Progenitor cell of endocrine pancreas (in vitro differentiated cells): ENCODE results near the gene NXPH2. TPM values are rescaled to one million over a fixed set of nuclear protein-coding genes. Genes with fewer than 3 reads are reported as not detected.

ENCODE experiments used
- DNase-seq: peaks from one replicate; pipeline ENCODE4 v3.0.0; 2021; ENCODE audit warnings: low spot score; ENCODE audit not compliant: unreplicated experiment
- H3K27ac Mint-ChIP-seq: 2 replicates; pipeline ENCODE4 v1.8.0; 2021; ENCODE audit warnings: mild to moderate bottlenecking, moderate library complexity, mixed read lengths
- H3K27me3 Mint-ChIP-seq: 2 replicates; pipeline ENCODE4 v1.8.0; 2021; ENCODE audit warnings: mixed read lengths
- H3K36me3 Mint-ChIP-seq: 2 replicates; pipeline ENCODE4 v1.8.0; 2022; ENCODE audit warnings: mixed read lengths; ENCODE audit not compliant: insufficient read depth
- H3K4me1 Mint-ChIP-seq: 2 replicates; pipeline ENCODE4 v1.8.0; 2021; ENCODE audit warnings: low read depth, mixed read lengths
- H3K4me3 Mint-ChIP-seq: 2 replicates; pipeline ENCODE4 v1.8.0; 2021; ENCODE audit warnings: low read depth, mild to moderate bottlenecking, moderate library complexity, mixed read lengths
- H3K9me3 Mint-ChIP-seq: 2 replicates; pipeline ENCODE4 v1.8.0; 2021; ENCODE audit warnings: low read depth, mixed read lengths
- total RNA-seq: library from RNA; stranded (reverse); gene quantifications from 2 replicates; pipeline ENCODE4 v1.2.1, GENCODE V29; 2021
- TF ChIP-seq, protein P1 (sequence below): fragments of 200-600 bp; sonication (generic); IDR thresholded peaks from one replicate; pipeline ENCODE4 v1.5.0; 2021; ENCODE audit warnings: antibody characterized with exemption, mild to moderate bottlenecking; ENCODE audit not compliant: unreplicated experiment

The NXPH2 gene
- total RNA-seq, 1 donor from 2014 or later = 5.3 TPM

DNA sequence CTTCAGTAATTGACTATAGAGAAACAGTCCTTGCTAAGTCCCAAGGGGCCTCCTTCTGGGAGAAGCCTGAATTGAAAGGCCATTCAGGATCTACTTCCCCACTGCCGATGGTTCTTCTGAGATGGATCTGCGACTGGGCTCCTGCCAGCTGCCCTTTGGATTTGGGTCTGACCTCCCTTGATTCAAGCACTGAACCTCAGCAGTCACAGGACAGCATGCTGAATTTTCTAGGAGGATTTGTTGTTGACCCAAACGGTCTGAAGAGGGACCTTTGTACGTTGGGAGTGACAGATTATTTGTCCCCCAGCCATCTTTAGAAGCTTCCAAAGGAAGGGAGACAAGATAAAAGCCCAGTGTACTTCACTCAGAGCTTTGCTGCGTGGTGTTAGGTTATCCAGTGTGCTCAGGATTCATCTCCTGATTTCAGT is 67.1 kb downstream of the NXPH2 start:
- TF ChIP-seq, protein P1, sequence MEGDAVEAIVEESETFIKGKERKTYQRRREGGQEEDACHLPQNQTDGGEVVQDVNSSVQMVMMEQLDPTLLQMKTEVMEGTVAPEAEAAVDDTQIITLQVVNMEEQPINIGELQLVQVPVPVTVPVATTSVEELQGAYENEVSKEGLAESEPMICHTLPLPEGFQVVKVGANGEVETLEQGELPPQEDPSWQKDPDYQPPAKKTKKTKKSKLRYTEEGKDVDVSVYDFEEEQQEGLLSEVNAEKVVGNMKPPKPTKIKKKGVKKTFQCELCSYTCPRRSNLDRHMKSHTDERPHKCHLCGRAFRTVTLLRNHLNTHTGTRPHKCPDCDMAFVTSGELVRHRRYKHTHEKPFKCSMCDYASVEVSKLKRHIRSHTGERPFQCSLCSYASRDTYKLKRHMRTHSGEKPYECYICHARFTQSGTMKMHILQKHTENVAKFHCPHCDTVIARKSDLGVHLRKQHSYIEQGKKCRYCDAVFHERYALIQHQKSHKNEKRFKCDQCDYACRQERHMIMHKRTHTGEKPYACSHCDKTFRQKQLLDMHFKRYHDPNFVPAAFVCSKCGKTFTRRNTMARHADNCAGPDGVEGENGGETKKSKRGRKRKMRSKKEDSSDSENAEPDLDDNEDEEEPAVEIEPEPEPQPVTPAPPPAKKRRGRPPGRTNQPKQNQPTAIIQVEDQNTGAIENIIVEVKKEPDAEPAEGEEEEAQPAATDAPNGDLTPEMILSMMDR = no peak
- peaks cover 51% of the 10 kb centered on the region for H3K4me1 Mint-ChIP-seq
- no peaks in the 10 kb centered on the region for H3K27me3 Mint-ChIP-seq
- no peak overlapping the region for H3K4me3 Mint-ChIP-seq
- no peak for DNase-seq
- no peaks in the 10 kb centered on the region for H3K36me3 Mint-ChIP-seq
- H3K9me3 Mint-ChIP-seq = peaks cover 3% of the 10 kb centered on the region
- H3K27ac Mint-ChIP-seq = no peak overlapping the region

DNA sequence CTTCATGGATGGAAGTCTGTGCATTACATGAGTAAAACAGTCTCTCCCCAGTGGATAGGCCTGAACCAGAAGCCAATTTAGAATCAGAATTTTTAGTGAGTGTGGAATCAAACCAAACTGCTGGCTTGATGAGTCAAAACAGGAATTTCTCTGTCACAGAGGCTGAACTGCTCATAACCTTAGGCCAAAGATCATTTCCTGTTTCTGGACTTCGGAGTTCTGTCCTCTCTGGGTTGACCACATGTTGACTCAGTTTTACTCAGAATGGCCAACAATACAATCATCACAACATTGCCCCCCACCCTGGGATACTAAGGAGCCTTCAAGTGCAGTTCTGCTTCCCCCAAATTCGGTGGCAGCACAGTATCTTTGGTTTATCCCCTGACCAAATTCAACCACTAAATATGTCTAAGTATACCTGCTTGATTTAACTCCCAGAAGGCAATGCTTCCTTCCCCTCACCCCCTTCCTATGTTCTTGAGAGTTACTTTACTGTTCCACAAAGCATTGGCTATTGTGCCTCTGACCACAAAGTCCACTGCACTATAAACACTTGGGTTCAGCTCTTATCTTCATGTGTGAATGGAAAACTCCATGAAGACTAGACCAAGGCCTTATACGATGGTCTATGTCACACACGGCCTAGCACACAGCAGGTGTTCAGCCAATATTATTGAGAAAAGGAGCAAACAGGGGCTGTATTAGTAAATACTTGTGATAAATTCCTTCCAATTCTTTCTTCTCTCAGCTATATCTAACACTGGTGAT is 67.8 kb downstream of the NXPH2 start:
- Mint-ChIP-seq H3K9me3 (peaks cover 3% of the 10 kb centered on the region), H3K27me3 (no peaks in the 10 kb centered on the region), H3K4me3 (no peak overlapping the region), H3K36me3 (no peaks in the 10 kb centered on the region), H3K27ac (no peak overlapping the region), H3K4me1 (peaks cover 53% of the 10 kb centered on the region)
- DNase-seq = no peak
- TF ChIP-seq, protein P1 = no peak

DNA sequence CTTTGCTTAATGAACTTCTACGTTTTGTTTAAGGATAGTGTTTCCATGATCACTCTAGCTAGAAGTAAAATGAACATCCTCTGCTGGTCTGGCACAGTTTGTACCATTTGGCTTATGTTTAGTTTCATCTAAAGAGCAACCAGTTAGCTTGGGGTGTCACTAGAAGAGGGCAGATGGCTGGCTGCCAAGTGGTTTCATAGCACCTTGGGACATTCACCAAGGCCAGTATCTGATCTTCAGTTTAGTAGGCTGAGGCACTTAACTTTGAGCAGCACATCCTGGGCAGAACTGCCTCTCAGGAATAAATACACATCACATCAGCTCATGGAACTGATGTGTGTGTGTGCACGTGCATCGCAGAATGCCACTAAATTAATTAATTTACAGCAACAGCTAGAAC is 68.4 kb downstream of the NXPH2 start:
- no peaks in the 10 kb centered on the region for H3K27me3 Mint-ChIP-seq
- H3K4me1 Mint-ChIP-seq = peaks cover 53% of the 10 kb centered on the region
- no peak overlapping the region for H3K27ac Mint-ChIP-seq
- no peak overlapping the region for H3K4me3 Mint-ChIP-seq
- TF ChIP-seq, protein P1 = no peak
- peaks cover 3% of the 10 kb centered on the region for H3K9me3 Mint-ChIP-seq
- H3K36me3 Mint-ChIP-seq = no peaks in the 10 kb centered on the region
- DNase-seq = no peak

DNA sequence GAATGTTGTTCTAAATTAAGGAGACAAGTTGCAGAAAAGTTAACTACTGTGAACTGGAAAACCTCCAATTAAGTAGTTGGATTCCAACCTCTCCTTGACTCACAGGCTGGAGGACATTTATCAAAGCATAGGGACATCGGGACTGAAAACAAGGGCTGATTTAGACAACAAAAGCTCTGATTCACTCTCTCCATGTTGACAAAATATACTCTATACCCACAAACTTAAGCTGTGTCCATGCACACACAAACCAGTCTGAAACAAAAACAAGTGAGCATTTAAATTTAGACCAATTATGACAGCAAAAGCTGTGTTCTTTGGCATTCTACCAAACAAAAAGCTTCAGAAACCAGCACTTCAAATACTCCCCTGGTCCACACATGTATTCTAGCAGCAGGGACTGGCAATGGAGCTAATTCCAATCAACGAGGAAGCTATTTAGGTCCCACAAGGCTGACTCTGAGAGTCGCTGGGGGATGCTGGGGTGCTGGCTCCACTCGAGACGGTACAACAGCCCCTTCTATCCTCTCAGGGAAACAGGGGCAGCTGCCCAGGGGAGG is 71.4 kb downstream of the NXPH2 start:
- no peak overlapping the region for H3K27ac Mint-ChIP-seq
- H3K27me3 Mint-ChIP-seq = no peaks in the 10 kb centered on the region
- DNase-seq = no peak
- H3K36me3 Mint-ChIP-seq = no peaks in the 10 kb centered on the region
- TF ChIP-seq, protein P1 = no peak
- H3K4me3 Mint-ChIP-seq = no peak overlapping the region
- H3K4me1 Mint-ChIP-seq = peaks cover 31% of the 10 kb centered on the region
- H3K9me3 Mint-ChIP-seq = peaks cover 3% of the 10 kb centered on the region

DNA sequence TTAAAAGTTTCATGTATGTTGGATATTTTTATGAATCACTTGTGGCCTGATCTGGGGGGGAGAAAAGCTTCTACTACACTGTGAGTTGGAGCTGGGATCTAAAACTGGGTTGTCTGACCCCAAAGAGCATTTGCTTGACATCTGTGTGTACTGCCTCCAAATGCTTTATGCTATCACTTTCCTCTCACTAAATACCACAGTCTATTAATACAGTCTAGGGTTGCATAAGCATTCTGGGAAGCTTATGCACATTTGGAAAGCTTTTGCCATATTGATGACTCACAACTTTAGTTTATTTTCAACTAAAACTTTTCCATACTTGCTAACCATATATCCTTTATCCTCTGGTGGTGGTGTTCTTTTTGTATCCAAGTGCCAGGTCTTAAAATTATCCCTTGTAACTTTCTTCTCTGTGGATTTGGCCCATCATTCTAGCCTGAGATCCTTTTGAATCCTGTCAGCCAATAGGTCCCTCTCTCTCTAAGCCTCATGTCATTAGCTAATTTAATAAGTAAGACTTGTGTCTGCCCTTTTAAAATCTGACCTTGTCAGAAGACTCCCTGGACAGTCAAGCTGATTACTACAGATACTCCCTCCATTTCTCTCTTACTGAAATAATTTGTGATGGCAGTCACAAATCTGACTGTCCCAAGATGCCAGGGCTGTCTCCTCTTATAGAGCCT is 72.7 kb downstream of the NXPH2 start:
- Mint-ChIP-seq H3K27ac (no peak overlapping the region), H3K4me1 (peaks cover 20% of the 10 kb centered on the region), H3K9me3 (peaks cover 3% of the 10 kb centered on the region)

More for the DNA sequence above, 72.7 kb downstream of the NXPH2 start:
- Mint-ChIP-seq H3K36me3 (no peaks in the 10 kb centered on the region), H3K4me3 (no peak overlapping the region), H3K27me3 (no peaks in the 10 kb centered on the region)
- no peak for DNase-seq
- TF ChIP-seq, protein P1 = no peak
